Activated naive CD4-positive, alpha-beta T cell treated with anti-CD3 and anti-CD28 coated beads, Interleukin-2, amount 50 U/mL, for 24 hours (primary cell): Measurements from ENCODE around the gene BTBD9.

Experiments
- H3K27ac Mint-ChIP-seq: one replicate; pipeline ENCODE4 v1.8.0; 2021; ENCODE audit warnings: mild to moderate bottlenecking, mixed read lengths
- H3K27me3 Mint-ChIP-seq: one replicate; pipeline ENCODE4 v1.8.0; 2021; ENCODE audit warnings: mixed read lengths
- H3K36me3 Mint-ChIP-seq: one replicate; pipeline ENCODE4 v1.8.0; 2021; ENCODE audit warnings: mixed read lengths
- H3K4me1 Mint-ChIP-seq: one replicate; pipeline ENCODE4 v1.8.0; 2021; ENCODE audit warnings: mixed read lengths
- H3K4me3 Mint-ChIP-seq: one replicate; pipeline ENCODE4 v1.8.0; 2021; ENCODE audit warnings: mild to moderate bottlenecking, mixed read lengths
- H3K9me3 Mint-ChIP-seq: one replicate; pipeline ENCODE4 v1.8.0; 2021; ENCODE audit warnings: mixed read lengths

Gene BTBD9

DNA sequence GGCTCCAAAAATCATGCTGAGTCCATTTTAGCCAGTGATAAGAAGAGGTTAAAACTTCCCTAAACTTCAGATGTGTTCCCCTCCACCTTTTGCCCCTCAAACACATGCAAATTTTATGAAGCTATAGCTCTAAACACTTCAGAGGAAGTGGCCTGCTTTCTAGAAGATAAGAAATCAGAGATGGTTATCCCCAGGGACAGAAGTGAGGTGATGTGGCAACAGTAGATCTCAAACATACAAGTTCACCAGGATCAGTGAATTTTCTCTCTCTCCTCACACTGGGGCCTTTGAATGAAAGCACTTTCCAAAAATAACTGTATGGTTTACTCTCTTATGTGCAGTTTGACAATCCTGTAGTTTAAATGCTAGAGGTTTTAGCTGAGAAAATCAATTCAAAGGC lies 332.0 kb downstream of the BTBD9 start:
- Mint-ChIP-seq H3K9me3 (no peaks in the 10 kb centered on the region), H3K4me3 (no peak overlapping the region), H3K27ac (no peak overlapping the region), H3K36me3 (peaks cover 14% of the 10 kb centered on the region), H3K4me1 (peaks cover 14% of the 10 kb centered on the region), H3K27me3 (no peaks in the 10 kb centered on the region)

DNA sequence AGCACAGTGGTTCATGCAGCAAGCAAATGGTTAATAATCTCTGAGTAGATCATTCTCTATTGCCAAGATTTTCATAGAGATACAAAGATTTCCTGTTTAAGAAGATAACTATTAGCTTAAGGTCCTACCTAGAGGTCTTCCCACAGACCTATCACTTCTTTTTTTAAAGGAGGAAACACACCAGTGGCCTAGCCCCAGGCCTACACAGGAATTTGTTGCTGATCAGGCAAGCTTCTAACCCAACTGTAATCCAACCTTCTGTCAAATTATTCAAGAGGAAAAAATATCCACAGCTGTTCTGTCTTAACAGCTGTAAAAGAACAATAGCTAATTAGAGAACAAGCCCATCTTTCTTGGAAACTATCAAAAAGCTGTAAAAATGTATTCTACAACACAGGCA lies 332.8 kb downstream of the BTBD9 start:
- Mint-ChIP-seq H3K27ac (no peak overlapping the region), H3K4me3 (no peak overlapping the region), H3K9me3 (peaks cover 5% of the 10 kb centered on the region), H3K36me3 (peaks cover 17% of the 10 kb centered on the region), H3K27me3 (no peaks in the 10 kb centered on the region), H3K4me1 (peaks cover 14% of the 10 kb centered on the region)

DNA sequence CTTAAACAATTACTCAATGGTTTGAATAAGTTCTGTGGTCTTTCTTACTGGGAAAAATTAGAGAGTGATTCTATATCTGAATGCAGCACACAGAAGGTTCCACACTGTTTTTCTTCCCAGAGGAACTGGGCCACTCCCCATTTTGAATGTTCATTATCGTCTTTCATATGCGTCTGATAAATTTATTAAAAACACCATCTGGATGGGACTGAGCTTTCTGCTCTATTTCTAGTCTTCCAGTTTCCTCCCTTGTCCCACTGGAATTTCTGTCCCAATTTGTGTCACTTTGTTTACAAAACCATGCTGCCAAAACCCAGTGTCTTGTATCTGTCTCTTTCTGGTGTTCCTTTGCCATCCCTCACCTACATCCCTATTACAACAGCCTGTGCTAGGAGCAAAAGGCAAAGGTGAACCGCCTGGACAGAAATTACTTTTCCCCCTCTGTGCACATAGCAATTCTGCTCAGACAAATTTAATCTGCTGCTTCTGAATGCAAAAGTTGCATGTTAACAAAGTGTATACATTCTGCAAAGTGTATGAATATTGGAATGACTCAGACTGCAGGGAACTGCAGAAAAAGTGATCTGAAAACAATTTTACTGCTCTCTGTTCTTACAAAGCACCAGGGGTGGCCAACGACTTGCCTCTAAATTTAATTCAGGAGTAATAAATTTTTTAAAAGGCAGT lies 333.6 kb downstream of the BTBD9 start:
- Mint-ChIP-seq H3K36me3 (peaks cover 19% of the 10 kb centered on the region), H3K27me3 (no peaks in the 10 kb centered on the region), H3K9me3 (peaks cover 9% of the 10 kb centered on the region), H3K27ac (no peak overlapping the region), H3K4me1 (peaks cover 9% of the 10 kb centered on the region), H3K4me3 (no peak overlapping the region)

DNA sequence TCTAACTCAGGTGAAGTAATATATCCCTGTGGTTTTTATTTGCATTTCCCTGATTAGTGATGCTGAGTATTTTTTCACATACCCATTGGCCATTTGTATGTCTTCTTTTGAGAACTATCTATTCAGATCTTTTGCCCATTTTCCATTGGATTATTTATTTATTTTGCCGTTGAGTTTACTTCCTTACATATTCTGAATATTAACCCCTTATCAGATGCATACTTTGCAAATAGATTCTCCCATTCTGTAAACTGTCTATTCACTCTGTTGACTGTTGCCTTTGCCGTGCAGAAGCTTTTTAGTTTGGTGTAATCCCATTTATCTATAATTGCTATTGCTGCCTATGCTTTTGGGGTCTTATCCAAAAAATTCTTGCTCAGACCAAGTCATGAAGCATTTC lies 336.9 kb downstream of the BTBD9 start:
- H3K9me3 Mint-ChIP-seq, result peaks cover 14% of the 10 kb centered on the region
- peaks cover 24% of the 10 kb centered on the region for H3K36me3 Mint-ChIP-seq
- H3K4me1 Mint-ChIP-seq, result peaks cover 5% of the 10 kb centered on the region
- no peaks in the 10 kb centered on the region for H3K27me3 Mint-ChIP-seq
- H3K4me3 Mint-ChIP-seq, result no peak overlapping the region
- no peak overlapping the region for H3K27ac Mint-ChIP-seq

DNA sequence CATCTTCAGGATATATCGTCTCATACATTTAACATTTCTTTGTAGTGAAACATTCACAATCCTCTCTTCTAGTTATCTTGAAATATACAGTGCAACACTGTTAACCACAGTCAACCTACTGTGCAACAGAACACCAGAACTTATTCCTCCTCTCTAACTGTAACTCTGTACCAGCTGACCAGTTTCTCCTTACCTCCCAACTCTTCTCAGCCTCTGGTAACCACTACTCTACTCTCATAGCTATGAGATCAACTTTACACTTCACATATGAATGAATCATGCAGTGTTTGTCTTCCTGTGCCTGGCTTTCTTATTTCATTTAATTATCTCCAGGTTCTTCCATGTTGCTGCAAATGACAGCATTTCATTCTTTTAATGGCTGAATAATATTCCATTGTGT lies 337.6 kb downstream of the BTBD9 start:
- Mint-ChIP-seq H3K27ac (no peak overlapping the region), H3K36me3 (peaks cover 27% of the 10 kb centered on the region), H3K27me3 (no peaks in the 10 kb centered on the region), H3K9me3 (peaks cover 14% of the 10 kb centered on the region), H3K4me1 (no peaks in the 10 kb centered on the region), H3K4me3 (no peak overlapping the region)

DNA sequence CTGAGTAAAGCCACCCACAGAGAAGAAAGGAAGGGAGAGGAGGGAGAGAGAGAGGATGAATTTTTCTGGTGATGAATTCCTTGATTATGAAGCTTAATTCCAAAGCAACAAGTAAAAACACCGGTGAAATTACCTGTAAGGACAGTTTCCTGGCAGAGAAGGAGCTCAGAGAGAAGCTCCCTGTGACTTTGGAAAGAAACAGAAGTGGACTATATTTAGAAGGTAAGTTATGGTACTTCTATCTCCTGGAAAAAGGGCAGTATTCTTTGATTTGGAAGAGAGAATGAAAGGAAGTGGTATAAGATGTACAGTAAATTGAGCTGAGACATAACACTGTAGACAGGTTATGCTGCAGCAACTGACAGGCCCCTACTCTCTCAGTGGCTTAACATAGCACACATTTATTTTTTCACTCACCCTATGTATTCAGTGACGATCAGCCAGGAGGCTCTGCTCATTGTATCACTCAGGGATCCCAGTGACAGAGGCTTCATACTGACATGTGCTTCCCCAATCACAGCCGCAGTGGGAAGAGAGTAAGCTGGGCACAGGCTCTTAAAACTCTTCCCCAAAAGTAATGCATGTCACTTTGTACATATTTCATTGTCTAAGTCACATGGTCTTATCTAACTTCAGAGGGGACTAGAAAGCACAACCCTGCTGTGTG lies 349.5 kb downstream of the BTBD9 start:
- H3K27me3 Mint-ChIP-seq, result no peaks in the 10 kb centered on the region
- H3K4me1 Mint-ChIP-seq, result peaks cover under 1% of the 10 kb centered on the region
- no peak overlapping the region for H3K4me3 Mint-ChIP-seq
- no peaks in the 10 kb centered on the region for H3K9me3 Mint-ChIP-seq
- no peak overlapping the region for H3K27ac Mint-ChIP-seq
- peaks cover 28% of the 10 kb centered on the region for H3K36me3 Mint-ChIP-seq

DNA sequence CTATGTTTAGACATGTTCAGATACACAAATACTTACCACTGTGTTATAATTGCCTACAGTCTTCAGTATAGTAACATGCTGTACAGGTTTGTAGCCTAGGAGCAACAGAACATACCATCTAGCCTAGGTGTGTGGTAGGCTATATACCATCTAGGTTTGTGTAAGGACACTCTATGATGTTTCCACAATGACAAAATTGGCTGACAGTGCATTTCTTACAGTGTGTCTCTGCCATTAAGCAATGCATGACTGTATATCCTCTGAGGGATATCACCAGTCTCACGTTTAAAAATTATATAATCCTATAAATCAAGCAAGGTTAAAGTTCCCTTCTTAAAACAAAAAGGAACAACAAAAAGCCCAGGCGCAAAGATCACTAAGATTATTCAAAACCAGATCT lies 352.2 kb downstream of the BTBD9 start:
- Mint-ChIP-seq H3K27me3 (no peaks in the 10 kb centered on the region), H3K4me1 (peaks cover 22% of the 10 kb centered on the region), H3K36me3 (peaks cover 22% of the 10 kb centered on the region), H3K9me3 (no peaks in the 10 kb centered on the region), H3K27ac (no peak overlapping the region), H3K4me3 (no peak overlapping the region)

DNA sequence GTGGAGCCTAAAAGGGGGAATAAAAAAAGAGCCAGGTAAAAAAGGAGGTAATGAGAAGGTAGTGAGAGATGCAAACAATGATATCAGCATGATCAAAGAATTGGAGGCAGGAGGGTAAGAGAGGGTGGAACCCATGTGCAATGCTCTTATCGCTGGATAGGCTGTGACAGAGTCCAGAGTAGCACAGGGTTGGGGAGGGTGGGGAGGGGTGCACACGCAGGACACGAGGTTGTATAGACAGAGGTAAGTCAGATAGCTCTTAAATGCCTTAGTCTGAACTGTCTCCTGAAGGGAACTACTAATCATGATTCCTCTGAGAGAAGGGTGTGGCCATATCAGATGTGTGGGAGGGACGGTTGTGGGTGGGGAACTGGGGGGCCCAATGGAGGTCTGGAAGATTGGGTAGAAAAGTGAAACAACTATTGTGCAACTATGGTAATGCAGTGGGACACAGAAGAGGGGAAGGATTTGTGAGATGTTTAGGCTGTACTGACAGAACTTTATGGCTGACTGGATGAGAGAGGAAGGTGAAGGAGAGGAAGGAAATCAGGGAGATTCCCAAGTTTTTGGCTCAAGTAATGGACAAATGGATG lies 354.8 kb downstream of the BTBD9 start:
- H3K27me3 Mint-ChIP-seq, result no peaks in the 10 kb centered on the region
- peaks cover 22% of the 10 kb centered on the region for H3K4me1 Mint-ChIP-seq
- peaks cover 20% of the 10 kb centered on the region for H3K36me3 Mint-ChIP-seq
- H3K27ac Mint-ChIP-seq, result no peak overlapping the region
- H3K9me3 Mint-ChIP-seq, result no peaks in the 10 kb centered on the region
- no peak overlapping the region for H3K4me3 Mint-ChIP-seq

DNA sequence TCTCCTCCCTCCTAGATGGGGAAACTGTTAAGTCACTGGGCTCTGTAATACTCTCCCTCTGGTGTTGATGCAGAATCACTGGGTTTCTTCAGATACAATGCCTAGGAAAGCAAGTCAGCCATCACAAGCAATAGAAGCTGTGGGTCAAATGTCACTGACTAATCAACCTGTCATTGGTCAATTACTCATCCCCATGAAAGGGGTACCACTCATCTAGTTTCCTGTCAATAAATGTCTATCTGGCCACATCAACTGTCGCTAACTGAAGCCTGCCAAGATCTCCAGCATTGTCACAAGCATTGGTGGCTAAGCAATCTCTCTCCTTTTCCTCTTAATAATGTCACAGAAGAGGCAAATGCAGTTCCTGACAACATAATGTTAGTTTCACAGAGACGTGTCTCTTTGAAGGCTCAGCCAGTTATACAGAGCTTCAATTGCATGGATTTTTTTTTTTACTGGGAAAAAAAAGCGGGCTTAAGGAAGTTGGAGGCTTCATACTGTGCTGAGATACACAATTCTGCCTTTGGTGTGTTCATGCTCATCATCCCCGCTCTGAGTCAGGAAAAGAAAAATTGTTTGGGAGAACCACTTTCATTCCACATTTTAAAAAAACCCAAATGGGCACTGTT lies 355.9 kb downstream of the BTBD9 start:
- H3K4me3 Mint-ChIP-seq, result no peak overlapping the region
- peaks cover 19% of the 10 kb centered on the region for H3K36me3 Mint-ChIP-seq
- H3K27me3 Mint-ChIP-seq, result no peaks in the 10 kb centered on the region
- no peaks in the 10 kb centered on the region for H3K9me3 Mint-ChIP-seq
- no peak overlapping the region for H3K27ac Mint-ChIP-seq
- peaks cover 22% of the 10 kb centered on the region for H3K4me1 Mint-ChIP-seq

DNA sequence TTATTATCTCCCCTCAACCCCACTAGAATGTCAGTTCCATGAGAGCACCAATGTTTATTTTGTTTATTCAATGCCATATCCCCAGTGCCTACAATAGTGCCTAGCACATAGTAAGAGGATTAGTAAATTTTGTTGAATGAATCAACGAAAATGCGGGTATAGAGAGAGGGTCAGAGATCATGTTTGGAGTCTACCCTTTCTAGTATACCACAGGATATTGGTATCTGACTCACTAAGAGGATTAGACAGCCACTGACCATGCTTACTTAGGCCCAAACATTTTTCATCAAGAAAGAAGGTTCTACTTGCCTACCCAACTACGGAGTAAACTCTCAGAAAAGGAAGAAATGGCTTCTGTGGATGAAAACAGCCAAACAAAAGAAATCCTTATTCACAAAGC lies 356.8 kb downstream of the BTBD9 start:
- Mint-ChIP-seq H3K4me3 (no peak overlapping the region), H3K27me3 (no peaks in the 10 kb centered on the region), H3K9me3 (no peaks in the 10 kb centered on the region), H3K36me3 (peaks cover 16% of the 10 kb centered on the region), H3K4me1 (peaks cover 22% of the 10 kb centered on the region), H3K27ac (no peak overlapping the region)

DNA sequence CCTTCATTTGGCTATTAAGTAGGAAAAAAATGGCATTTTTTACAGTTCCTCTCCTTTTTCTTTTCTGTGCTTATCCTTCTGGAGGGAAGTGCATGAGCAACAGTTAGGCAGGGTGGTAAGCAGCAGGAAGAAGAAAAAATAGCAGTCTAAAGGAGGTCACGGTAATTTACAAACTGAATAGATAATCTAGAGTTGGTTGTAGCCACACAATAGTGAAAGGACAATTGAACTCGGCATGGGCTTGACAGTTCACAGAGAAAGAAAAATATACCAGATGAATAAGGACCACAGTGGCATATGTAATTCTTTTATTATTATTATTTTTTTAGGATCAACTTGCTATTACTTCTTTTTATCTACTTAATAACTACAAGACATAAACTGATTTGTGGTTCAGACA lies 358.6 kb downstream of the BTBD9 start:
- Mint-ChIP-seq H3K27me3 (no peaks in the 10 kb centered on the region), H3K27ac (no peak overlapping the region), H3K4me1 (peaks cover 22% of the 10 kb centered on the region), H3K4me3 (no peak overlapping the region), H3K36me3 (peaks cover 13% of the 10 kb centered on the region), H3K9me3 (no peaks in the 10 kb centered on the region)

DNA sequence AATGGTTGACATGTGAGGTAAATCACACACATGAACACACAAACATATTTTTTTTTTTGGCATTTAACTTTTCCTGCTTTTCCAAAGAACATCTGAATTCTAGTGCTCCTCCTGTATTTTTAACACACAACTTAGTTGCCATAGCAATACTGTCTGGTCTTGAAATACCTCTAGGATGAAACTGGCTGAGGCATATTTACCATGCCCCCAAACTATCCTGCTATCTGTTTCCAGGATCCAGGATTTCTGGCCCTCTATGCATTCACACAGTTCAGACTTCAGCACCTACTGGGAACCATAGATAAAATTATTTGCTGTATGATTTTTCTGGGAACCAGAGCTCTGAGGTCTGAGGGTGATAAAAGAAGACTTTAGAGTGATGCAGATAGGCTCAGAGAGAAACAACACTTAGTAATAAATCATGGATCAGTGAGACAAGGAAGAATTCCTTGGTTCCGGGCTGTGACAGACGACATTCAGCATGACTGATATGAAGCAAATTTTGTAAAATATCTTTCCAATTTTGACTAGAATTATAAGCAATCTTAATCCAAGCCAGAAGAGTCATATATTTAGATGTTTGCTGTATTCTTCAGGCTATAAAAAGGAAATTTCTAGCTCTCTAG lies 359.7 kb downstream of the BTBD9 start:
- Mint-ChIP-seq H3K36me3 (peaks cover 12% of the 10 kb centered on the region), H3K27me3 (no peaks in the 10 kb centered on the region), H3K9me3 (no peaks in the 10 kb centered on the region), H3K27ac (no peak overlapping the region), H3K4me3 (no peak overlapping the region), H3K4me1 (peaks cover 19% of the 10 kb centered on the region)

DNA sequence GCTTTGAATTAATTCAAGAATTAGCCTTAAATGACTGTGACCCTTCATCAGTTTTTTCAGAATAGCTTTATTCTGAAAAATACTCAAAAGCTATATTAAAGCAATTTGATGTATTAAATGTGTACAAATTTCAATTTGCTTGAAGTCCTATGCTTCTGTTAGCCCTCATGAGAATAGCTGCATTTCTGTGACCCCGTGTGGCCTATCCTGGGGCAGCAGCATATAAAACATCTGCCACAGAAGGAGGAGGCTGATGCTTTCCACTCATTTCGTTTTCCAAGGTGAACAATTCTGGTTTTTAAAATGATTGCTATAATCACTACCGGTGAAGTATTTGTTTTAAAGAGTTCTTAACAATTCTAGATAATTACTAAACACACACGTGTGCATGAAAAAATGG lies 360.3 kb downstream of the BTBD9 start:
- Mint-ChIP-seq H3K4me3 (no peak overlapping the region), H3K36me3 (peaks cover 8% of the 10 kb centered on the region), H3K9me3 (no peaks in the 10 kb centered on the region), H3K4me1 (peaks cover 14% of the 10 kb centered on the region), H3K27me3 (no peaks in the 10 kb centered on the region), H3K27ac (no peak overlapping the region)

DNA sequence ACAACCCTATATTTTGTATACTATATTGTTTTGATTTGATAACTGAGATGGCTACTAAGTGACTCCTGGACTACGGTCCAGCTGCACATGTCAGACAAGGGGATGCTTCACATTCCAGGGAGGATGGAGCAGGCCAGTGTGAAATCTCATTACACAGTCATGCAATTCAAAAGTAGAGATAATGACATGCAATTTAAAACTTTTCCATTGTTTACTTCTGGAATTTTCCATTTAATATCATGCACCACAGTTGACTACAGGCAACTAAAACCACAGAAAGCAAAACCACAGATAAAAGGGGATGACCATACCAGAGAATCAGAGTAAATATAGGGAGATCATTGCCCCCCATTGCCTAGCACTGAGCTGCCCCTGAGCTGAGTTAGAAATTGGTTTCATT lies 366.4 kb downstream of the BTBD9 start:
- H3K36me3 Mint-ChIP-seq, result peaks cover 5% of the 10 kb centered on the region
- no peaks in the 10 kb centered on the region for H3K9me3 Mint-ChIP-seq
- peaks cover 11% of the 10 kb centered on the region for H3K4me1 Mint-ChIP-seq

DNA sequence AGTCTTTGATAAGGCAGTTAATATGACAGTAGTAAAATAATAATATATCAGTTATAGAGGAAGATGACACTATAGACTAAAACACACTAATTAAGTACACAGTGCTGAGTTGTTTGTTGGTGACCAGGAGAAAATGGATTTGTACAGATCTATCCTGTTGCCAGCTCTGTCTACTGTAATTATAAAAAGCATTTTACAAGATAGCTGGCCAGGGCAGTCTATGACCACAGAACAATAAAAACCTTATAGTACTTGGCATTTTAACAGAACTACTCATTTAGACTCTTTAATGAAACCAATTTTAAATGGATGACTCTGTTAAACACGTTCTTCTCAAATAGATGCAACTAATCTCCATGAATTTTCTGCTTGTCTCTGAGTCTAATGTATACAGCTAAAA lies 367.5 kb downstream of the BTBD9 start:
- no peak overlapping the region for H3K4me3 Mint-ChIP-seq
- H3K9me3 Mint-ChIP-seq, result no peaks in the 10 kb centered on the region
- peaks cover 11% of the 10 kb centered on the region for H3K4me1 Mint-ChIP-seq
- peaks cover 8% of the 10 kb centered on the region for H3K36me3 Mint-ChIP-seq
- no peaks in the 10 kb centered on the region for H3K27me3 Mint-ChIP-seq
- no peak overlapping the region for H3K27ac Mint-ChIP-seq

More for the DNA sequence above, 366.4 kb downstream of the BTBD9 start:
- Mint-ChIP-seq H3K27ac (no peak overlapping the region), H3K27me3 (no peaks in the 10 kb centered on the region), H3K4me3 (no peak overlapping the region)

DNA sequence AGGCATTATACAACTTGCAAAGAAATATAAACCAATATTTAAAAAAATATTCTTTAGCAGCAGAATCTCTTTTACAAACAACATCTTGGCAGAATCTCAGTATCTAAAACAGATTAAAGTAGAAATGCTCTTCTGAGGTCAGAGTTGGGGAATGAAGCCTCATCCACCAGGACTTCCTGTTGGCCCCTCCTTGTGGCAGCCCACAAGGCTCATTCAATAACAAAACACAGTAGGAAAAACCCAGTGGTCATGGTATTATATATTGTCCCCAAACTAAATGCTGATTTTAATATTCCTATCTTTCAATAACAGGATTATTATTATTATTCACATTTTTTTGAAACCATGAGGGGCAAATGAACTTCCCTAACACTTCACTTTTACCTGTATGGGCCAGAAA lies 368.6 kb downstream of the BTBD9 start:
- no peak overlapping the region for H3K4me3 Mint-ChIP-seq
- no peaks in the 10 kb centered on the region for H3K9me3 Mint-ChIP-seq
- H3K4me1 Mint-ChIP-seq, result peaks cover 11% of the 10 kb centered on the region
- no peak overlapping the region for H3K27ac Mint-ChIP-seq
- H3K36me3 Mint-ChIP-seq, result peaks cover 5% of the 10 kb centered on the region
- H3K27me3 Mint-ChIP-seq, result no peaks in the 10 kb centered on the region
